NCI-H526 (cell line): ENCODE measurements around the gene HAL.
A peak's percentile ranks its signal among the peaks of the same experiment; 100 is the strongest.
"Not testable (repeated sequence)": the region's sequence is repeated elsewhere in the genome, so short reads cannot be mapped to it uniquely, and the experiment has no call there.

Experiments used
- DNase-seq, 2 experiments: peaks; one replicate each; lab custom pipeline; 2025; lab: John Stamatoyannopoulos, UW

HAL gene

GRCh38 chr12:95975491-95975890, 20.7 kb downstream of the HAL start:
- no peak for DNase-seq

GRCh38 chr12:95974358-95974757, 21.8 kb downstream of the HAL start:
- no peak for DNase-seq

- no peak for DNase-seq
Measured at GRCh38 chr12:95972832-95973456, 23.2 kb downstream of the HAL start.

- no peak for DNase-seq
Measured at GRCh38 chr12:95970905-95971304, 25.2 kb downstream of the HAL start.

- not testable (repeated sequence) for DNase-seq
Measured at GRCh38 chr12:95969116-95969515, 27.0 kb downstream of the HAL start.

GRCh38 chr12:95967301-95967700, 28.8 kb downstream of the HAL start:
- DNase-seq, result no peak

GRCh38 chr12:95966287-95966870, 29.8 kb downstream of the HAL start:
- DNase-seq, result no peak

- DNase-seq, result peak in 1 of 2 experiments; percentile 22
Measured at GRCh38 chr12:95963096-95963495, 33.0 kb downstream of the HAL start.

- DNase-seq, result peak in 1 of 2 experiments; percentile 17
Measured at GRCh38 chr12:95962222-95962621, 33.9 kb downstream of the HAL start.

GRCh38 chr12:95960241-95960640, 35.9 kb downstream of the HAL start:
- DNase-seq, result no peak

- peak in 1 of 2 experiments; percentile 37 for DNase-seq
Measured at GRCh38 chr12:95959107-95959506, 37.0 kb downstream of the HAL start.

GRCh38 chr12:95956557-95957145, 39.5 kb downstream of the HAL start:
- no peak for DNase-seq

- DNase-seq, result no peak
Measured at GRCh38 chr12:95955549-95956159, 40.5 kb downstream of the HAL start.

GRCh38 chr12:95953000-95953399, 43.1 kb downstream of the HAL start:
- DNase-seq, result no peak

- DNase-seq, result no peak
Measured at GRCh38 chr12:95951515-95951914, 44.6 kb downstream of the HAL start.

GRCh38 chr12:95949477-95950206, 46.5 kb downstream of the HAL start:
- peak in 1 of 2 experiments; percentile 16 for DNase-seq

- no peak for DNase-seq
Measured at GRCh38 chr12:95944108-95944704, 51.9 kb downstream of the HAL start.

- peak; percentile 24 to 73 for DNase-seq
Measured at GRCh38 chr12:95943330-95943842, 52.8 kb downstream of the HAL start, which contains the start of gene AMDHD1. AMDHD1 (plus strand) TSS chr12:95943331; CDS start chr12:95943399, 68 bp downstream.

GRCh38 chr12:95942524-95943329, 53.4 kb downstream of the HAL start, which contains the start of gene CCDC38:
CCDC38 (minus strand) TSS chr12:95942614; CDS start chr12:95936509, 6,105 bp downstream.
- peak; percentile 81 to 92 for DNase-seq

- peak in 1 of 2 experiments; percentile 47 for DNase-seq
Measured at GRCh38 chr12:95942101-95942523, 54.0 kb downstream of the HAL start.

- DNase-seq, result no peak
Measured at GRCh38 chr12:95940514-95940913, 55.6 kb downstream of the HAL start.
